ENCODE results near the gene LTF.
A peak's percentile ranks its signal among the peaks of the same experiment; 100 is the strongest.
"Not testable (repeated sequence)": the region's sequence is repeated elsewhere in the genome, so short reads cannot be mapped to it uniquely, and the experiment has no call there.

Gene LTF

DNA sequence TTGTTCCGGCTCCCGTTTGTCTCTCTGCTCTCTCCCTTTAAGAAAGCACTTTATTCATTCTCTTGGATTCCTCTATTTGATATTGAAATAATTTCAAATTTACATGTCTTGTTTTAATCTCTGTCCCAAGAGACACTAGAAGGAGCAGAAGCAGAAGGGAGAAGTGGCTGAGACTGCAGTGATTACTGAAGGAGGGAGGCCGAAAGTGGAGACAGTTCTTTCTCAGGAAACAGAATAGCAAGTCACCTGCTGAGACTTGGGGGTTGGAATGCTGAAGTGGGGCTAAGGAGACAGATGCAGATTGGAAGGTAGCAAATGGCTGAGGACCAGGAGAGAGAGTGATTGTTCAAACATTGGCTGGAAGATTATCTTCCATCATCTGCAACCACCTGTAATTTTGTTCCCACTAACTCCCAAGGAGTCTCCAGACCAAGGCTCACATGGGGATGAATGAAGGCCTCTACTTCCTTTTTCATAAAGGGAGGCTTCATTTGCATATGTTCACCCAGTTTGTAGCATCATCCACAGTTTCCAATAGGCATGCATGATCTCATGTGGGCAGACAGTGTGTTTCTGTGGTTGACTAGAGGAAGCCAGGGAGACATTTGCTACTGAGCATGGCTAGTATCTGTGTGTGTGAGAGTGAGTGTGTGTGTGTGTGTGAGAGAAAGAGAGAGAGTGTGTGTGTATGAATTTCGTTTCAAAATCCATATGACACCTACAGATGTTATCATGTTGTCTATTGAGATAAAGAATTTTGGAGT, 24.0 kb downstream of the LTF start:
- DNase-seq = peak; percentile 46

DNA sequence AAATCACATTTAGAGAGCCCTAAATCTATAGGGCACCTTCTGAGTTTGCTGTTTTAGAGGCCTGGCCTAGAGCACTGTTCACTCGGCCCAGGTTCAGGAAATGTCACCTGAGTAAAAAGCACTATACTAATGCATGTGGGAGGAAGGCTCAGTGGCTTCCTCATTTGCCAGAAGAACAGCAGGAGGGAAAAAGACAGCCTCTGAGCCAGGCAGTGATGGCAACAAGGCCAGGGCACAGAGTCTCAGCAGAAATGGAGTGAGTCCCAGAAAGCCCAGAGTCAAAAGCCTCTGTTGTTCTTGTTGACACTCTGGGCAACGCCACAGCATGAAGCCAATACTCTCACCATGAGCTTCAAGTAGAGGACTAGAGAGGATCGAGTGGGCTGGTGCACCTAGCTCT, 25.9 kb downstream of the LTF start:
- DNase-seq = no peak

DNA sequence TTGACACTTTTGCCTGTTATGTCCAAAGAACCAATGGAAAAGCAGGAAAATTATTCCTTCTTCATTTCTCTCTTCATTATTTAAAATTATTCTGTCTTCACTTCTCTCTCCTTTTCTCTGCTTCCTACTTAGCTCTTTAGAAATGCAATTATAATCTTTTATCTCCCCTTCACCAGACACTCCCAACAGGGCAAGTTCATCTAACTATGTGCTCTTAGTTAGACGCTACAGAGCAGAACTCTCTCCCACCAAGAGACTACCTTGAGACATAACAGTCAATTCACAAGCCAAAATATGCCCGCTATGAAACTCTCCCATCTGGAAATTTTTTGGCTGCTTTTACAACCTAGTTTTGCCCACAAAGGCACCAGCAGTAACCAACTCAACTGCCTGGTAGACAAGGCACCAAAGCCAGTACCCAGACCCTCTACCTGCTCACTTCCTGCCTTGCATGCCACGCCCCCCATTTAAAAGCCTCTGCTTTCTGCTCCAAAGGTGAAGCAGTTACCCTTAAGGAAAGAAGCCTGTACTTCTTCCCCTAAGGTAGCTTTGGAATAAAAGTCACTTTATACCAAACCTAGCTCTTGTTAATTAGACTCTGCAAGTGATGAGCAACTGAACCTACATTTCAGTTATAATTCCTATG, 29.5 kb downstream of the LTF start:
- no peak for DNase-seq

DNA sequence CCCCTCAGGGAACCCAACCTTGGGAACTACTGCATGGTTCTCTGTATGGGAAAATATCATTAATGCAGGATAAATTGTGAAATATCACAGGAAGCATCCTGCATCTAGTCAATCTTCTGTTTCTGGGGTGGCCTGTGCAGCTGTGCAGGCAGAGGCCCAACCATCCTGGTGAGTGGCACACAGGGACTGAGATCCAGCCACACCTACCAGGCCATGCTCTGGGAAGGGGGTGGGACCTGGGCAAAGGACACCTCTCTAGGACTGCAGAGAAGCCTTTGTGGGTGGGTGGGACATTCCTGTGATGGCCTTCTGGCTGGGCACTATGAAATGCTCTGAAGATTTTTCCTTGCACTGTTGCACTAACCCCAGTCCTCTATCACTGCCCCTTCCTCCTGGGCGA, 30.9 kb downstream of the LTF start:
- no peak for DNase-seq

DNA sequence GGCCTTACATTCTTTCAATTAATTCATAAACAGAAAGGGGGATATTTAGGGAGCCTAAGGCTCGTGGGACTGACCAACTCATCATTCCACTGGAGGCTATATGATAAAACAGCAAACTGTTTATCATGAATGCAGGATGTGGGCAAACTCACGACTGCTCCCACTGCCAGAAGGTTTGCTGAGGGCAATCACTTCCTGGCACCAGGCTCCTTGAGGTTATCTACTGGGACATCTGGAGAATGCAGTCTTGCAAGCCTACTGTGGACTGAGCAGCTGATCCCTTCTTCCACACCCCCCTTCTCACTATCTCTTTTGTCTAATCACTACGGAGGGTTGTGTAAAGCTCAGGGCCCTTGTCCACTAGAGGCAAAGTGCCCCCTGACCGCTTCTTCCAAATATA, 31.6 kb downstream of the LTF start:
- not testable (repeated sequence) for DNase-seq

DNA sequence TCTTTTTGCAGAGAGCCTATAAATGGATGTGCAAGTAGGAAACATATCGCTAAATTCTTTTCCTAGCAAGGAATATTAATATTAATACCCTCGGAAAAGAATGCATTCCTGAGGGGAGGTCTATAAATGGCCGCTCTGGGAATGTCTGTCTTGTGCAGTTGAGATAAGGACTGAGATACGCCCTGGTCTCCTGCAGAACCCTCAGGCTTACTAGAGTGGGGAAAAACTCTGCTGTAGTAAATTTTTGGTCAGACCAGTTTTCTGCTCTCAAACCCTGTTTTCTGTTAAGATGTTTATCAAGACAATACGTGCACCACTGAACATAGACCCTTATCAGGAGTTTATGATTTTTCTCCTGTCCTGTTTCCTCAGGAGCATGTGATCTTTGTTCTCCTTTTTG, 32.8 kb downstream of the LTF start:
- DNase-seq = not testable (repeated sequence)

DNA sequence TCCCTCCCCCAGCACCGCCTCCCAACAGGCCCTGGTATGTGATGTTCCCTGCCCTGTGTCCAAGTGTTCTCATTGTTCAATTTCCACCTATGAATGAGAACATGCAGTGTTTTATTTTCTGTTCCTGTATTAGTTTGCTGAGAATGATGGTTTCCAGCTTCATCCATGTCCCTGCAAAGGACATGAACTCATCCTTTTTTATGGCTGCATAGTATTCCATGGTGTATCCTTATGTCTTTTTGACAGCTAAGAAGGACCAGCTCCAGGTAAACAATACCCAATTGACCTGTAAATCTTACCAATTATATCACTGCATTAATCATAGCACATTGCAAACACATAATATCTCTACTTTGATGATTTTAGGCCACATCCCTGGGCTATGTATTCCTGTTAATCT, 33.8 kb downstream of the LTF start:
- not testable (repeated sequence) for DNase-seq

DNA sequence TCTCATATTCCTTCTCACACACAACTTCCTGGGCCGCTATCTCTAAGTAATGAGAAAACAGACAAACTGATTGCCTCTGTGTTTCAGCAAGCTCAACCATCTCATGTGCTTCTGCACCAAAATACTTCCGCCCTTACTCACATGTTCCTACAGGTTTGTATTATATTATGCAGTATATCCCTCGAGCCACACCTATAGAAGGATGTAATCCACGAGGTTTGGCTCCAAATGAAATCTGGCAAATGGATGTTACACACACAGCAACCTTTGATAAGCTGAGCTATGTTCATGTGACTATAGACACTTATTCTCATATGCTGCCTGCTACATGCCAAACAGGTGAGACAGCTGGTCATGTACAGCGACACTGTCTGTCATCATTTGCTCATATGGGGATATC, 35.0 kb downstream of the LTF start:
- DNase-seq = no peak

DNA sequence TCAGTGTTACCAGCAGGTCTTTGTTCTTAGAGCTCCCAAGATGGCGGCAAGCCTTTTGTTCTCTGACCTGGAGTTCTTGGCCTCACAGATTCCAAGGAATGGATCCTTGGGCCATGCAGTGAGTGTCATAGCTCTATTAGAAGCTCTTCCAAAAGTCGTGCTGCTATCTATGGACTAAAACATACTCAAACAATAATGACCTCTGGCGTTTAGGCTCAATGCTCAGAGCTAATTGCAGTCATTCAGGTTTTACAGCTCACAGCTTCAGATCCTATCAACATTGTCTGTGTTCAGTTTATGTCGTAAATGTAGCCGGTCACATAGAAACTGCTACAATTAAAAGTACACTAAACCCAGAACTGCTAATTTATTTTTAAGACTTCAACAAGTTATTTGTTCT, 35.5 kb downstream of the LTF start:
- DNase-seq = no peak

DNA sequence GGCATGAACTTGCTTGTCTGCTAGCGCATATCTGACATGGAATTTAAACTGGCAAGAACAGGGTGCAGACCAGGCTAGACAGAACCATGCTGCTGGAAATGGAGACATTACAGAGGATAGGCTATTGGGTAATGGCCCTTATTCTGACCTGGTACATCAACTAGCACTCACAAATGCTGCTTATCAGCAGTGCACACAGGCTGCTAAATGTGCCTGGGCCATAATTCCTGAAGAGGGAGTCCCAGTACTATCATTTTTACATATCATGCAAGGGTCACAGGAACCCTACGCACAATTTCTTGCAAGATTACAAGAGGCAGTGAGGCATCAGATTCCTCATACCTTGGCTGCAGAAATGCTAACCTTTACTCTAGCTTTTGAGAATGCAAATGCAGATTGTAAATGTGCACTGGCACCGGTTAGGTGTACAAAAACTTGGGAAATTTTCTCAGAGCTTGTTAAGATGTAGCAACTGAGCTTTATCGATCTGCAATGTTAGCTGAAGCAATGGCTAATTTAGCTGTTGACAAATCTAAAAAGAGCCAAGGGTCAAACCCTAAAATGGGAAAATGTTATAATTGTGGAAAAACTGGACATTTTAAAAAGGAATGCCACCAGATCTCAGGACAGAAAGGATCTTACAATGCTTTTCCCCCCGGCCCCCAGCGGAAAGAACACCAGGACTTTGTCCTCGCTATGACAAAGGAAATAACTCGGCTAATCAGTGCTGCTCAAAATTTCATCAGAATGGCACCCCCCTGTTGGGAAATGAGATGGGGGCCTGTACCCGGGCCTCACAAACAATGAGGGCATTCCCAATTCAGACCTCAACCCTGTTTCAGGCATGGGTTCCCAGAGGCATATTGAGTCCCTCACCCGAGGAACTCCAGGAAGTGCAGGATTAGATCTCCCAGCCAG, 36.5 kb downstream of the LTF start:
- no peak for DNase-seq

DNA sequence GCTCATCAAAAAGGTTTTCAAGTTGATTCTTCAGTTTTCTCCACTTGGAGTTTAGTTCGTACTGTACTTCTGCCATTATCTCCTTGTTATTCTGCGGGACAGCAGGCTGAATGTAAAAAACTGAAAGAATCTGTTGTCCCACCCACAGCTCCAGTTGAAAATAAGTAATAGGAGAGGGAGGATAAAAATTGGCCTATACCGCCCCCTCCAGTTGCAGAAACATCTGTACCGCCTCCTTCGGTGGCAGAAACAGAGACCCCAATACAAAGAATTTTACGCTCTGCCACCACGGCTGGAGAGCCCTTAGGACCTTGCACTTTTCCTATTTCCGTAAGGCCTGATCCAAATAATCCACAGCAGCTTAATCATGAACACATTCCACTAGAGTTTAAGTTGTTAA, 37.3 kb downstream of the LTF start:
- DNase-seq = not testable (repeated sequence)

DNA sequence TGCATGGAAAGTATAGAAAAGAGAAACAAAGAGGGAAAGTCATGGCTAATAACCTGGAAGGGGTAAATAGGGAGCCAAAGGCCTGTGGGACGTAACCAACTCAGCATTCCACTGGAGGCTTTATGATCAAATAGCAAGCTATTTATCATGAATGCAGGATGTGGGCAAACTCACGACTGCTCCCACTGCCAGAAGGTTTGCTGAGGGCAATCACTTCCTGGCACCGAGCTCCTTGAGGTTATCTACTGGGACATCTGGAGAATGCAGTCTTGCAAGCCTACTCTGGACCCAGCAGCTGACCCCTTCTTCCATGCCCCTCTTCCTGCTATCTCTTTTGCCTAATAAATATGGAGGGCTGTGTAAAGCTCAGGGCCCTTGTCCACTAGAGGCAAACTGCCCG, 38.2 kb downstream of the LTF start:
- DNase-seq = not testable (repeated sequence)

DNA sequence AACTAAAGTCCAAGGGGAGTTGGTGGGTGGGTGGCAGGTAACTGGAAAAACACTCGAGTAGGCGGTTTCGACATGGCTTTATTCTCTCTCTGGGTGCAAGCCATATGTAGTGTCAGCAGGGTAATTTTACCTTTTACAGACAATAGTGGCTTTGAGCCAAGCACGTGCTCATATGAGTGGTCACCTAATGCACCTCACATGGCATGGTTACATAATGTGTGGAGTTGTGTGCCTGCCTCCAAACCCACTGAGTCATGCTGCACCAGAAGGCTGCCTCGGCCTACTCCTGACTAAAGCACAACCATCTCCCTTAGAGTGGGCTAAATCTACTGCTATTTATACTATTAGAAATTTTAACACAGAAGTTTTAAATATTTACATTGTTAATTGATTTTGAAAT, 41.1 kb downstream of the LTF start:
- no peak for DNase-seq

DNA sequence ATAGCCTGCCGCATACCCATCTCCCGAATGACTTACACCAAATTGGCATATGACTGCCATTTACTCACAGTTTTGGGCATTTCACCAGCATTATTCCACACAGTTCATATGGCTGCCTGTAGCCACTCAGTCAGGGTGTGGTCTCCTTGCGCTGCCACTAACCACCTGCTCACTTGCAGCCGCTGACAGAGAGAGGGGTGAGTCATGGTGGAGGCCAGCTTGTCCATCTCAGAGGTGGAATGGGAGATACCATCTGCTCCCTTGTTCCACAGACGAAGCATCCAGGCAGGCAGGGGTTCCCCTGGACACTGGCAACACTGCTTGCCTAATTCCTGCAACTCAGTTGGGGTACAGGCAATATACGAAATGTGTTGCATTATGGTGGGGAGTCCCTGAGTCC, 42.1 kb downstream of the LTF start:
- DNase-seq = no peak

DNA sequence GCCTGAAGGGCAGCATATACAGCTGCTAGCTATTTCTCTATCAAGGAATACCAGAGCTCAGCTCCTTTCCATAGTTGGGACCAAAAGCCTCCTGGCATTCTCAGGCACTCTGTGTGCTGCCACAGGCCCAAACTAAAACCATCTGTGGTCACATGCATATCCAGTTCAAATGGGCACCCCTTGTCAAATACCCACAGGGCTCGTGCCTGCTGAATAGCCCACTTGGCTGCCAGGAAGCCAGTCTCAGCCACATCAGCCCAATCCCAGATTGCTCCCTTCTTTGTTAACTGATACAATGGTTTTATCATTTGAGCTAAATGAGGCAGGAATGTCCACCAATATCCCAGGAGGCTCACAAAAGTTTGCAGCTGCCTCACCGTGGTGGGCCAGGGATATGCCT, 43.8 kb downstream of the LTF start:
- DNase-seq = no peak

DNA sequence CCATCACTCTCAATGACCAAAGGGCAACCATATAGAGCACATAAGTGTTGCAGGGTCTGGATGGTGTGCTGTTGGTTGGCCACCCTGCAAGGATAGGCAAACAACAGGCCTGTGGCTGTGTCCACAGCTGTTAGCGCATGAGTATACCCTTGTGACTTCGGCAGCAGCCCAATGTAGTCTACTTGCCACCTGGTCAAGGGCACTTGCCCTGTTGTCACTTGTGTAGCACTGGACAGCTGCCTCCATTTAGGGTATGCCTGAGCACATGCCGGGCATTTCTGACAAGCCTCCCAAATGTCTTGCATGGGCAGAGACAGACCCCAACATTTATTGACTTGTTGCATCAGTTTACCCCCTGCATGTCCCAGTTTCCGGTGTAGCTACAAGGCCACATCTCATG, 44.9 kb downstream of the LTF start:
- no peak for DNase-seq

DNA sequence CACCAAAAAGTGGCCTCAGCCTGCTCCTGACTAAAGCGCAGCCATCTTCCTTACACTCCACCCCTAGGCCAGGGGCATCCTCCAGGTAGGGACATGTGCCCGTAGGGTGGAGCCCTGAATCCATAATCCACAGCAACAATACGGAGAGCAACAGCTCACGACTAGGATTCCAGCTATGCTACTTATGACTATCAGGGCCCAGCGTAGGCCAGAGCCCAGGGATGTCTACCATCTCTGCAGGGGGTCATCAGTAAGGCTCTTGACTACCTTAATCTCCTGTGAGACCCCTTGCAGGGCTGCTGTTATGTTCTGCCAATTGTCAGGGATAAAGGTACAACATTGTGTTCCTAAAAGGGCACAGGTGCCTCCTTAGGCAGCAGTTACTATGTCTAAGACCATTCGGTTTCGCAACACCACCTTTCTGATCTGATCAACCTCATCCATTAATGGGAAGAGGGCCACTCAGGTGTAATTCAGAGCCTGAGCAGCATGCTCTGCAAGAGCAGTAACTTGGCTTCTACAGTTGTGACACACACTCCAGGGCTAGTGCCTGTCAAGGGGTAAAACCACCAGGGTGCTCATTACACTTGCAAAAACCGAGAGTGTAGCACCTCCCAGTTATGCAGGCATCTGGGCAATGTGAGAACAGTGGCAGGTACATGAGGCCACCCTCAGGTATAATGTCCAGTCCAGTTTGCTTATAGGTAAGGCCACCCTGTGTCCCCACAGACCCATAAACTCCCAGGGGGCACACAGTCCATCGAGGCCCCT, 46.7 kb downstream of the LTF start:
- DNase-seq = no peak

DNA sequence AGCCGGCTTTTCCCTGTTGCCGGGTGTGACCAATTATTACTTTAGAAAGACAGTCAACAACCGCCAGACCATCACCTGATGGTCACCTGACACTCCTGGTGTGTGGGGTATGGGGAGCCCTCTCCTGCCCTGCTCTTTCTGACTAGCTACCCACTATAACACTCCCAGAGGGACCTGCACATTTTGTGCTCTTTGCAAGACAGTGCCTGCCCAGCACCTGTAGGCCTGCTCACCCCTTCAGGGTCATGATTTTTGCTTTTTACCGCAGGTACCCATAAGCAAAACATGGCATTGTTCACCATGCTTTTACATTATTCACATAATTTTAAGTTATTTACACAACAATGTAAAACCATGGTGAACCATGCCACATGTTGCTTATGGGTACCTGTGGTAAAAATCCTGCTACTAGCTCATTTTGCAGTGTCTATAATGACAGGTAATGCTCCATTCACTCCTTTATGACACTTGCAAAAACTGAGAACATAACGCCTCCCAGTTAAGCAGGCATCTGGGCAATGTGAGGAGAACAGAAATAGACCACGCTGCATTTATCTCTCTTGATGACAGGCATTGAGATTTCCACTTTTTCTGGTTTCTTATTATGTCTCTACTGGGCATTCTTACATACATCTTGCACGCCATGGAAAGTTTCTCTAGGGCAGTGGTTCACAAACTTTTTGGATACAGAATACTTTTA, 47.7 kb downstream of the LTF start:
- DNase-seq = no peak

DNA sequence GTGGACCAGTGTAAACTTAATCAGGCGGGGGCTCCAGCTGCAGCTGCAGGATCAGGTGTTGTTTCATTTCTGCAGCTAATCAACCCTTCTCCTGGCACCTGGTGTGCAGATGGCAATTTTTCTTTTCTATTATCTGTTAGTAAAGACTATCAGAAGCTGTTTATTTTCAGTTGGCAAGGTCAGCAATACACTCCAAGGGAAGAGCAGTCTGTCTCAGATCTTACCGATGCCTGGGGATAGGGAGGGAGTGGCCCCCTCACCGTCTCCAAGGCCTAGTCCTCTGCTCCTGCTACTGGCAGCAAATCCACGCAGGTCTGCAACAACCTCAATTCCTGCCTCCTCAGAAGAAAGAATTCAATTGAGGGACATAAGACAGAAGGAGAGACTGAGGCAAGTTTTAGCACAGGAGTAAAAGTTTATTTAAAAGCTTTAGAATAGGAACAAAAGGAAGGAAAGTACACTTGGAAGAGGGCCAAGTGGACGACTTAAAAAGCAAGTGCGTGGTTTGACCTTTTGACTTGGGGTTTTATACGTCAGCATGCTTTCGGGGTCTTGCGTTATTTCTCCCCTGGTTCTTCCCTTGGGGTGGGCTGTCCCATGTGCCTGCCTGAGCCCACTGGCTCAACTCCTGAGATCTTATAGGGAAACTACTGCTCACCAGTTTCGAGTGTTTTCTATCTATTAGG, 48.4 kb downstream of the LTF start:
- no peak for DNase-seq

DNA sequence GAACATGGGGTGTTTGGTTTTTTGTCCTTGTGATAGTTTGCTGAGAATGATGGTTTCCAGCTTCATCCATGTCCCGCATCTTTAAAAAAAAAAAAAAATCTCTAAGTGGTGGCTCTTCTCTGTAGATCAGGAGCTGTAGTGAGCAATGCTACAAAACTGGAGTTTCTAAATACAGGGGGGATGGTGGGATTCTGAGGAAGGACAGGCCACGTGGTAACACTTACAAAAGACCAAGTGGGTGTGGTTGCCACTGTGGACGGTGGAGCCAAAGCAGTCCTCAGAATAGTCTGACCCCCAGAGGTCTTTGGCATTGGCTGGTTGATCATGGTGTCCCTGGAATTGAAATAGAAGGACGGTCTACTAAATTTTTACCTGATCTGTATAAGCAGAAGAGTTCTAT, 50.0 kb downstream of the LTF start:
- no peak for DNase-seq

DNA sequence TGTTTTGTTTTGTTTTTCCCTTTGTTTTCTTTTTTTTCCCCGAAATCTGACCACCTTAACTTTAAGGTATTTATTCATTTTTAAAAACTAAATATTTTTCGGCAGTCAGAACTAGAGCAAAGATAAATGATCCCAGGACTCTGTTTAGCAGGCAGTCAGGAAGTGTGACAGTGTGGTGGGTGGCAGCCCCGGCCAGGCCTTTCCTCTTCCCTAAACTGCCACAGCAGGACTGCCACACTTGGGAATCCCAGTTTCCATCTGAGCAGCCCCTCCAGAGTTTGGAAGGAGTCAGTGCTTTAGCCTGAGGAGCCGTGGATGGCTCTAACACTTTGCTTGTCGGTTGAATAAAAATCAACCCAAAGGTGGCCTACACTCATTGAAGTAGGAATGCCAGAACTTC, 50.8 kb downstream of the LTF start:
- DNase-seq = no peak
